K562 (cell line): ENCODE results near the gene PLEKHA1. TPM values are rescaled to one million over a fixed set of nuclear protein-coding genes. Genes with fewer than 3 reads are reported as not detected.

ENCODE experiments used
- ATAC-seq: fragments of 200-7000 bp; cut with Tn5 transposase; 3 replicates; pipeline ENCODE4 v1.9.1; 2020; ENCODE audit warnings: moderate library complexity
- BruUV-seq: library from RNA; stranded (reverse); fragments of 400-500 nt; replicated peaks from 2 replicates; lab custom pipeline; 2021; lab: Mats Ljungman, UMichigan
- CTCF ChIA-PET: fragments of 300-600 bp; formaldehyde crosslinking; extraction: SDS; loops from one replicate; lab custom pipeline; 2021; ENCODE audit warnings: low intra/inter-chr PET ratio; lab: Yijun Ruan, JAX
- POLR2A ChIA-PET: fragments of 300-600, 350-650 bp; sonication (Branson Sonifier 250); formaldehyde crosslinking; extraction: SDS; loops from one replicate; lab custom pipeline; 2021; ENCODE audit warnings: antibody characterized with exemption, inconsistent platforms; lab: Yijun Ruan, JAX
- DNase-seq, 4 experiments: peaks; one replicate each; pipeline versions ENCODE4 v3.0.0 to v3.0.0-alpha.2; 2011 to 2018; ENCODE audit warnings: low spot score in 3 of 4, mixed read lengths in 3 of 4; ENCODE audit errors: extremely low read depth in 1 of 4
- FAIRE-seq: peaks from 2 replicates; lab custom pipeline; 2011; peaks lifted over from hg19 to GRCh38; lab: Jason Lieb, UNC
- H2AFZ ChIP-seq: 2 replicates; pipeline ENCODE4 v1.6.0; 2011; ENCODE audit warnings: low read depth, low read length, control low read depth, inconsistent platforms
- H3K27ac ChIP-seq: fragments of 200-600 bp; 3 replicates; pipeline ENCODE4 v1.8.0; 2011; ENCODE audit warnings: low read depth, mild to moderate bottlenecking, control low read depth, inconsistent platforms, low read length, moderate library complexity, mixed read lengths; ENCODE audit errors: extremely low read depth
- H3K27me3 ChIP-seq, 2 experiments: fragments of 300-600 bp in 1 of 2; 2 replicates in 1 of 2; 3 replicates in 1 of 2; pipeline versions ENCODE4 v1.6.0 to v1.8.0; 2011; ENCODE audit warnings: inconsistent platforms in 2 of 2, low read length in 2 of 2, mild to moderate bottlenecking in 1 of 2, mixed read lengths in 1 of 2, moderate library complexity in 1 of 2; ENCODE audit not compliant: control insufficient read depth in 2 of 2, insufficient read depth in 2 of 2
- H3K36me3 ChIP-seq: fragments of 300-600 bp; 3 replicates; pipeline ENCODE4 v1.8.0; 2011; ENCODE audit warnings: mild to moderate bottlenecking, low read length, inconsistent platforms; ENCODE audit not compliant: control insufficient read depth, insufficient read depth
- H3K4me1 ChIP-seq, 2 experiments: fragments of 200-600 bp in 1 of 2; replicated peaks in 1 of 2; 2 replicates in 1 of 2; 3 replicates in 1 of 2; pipeline versions ENCODE4 v1.5.1 to v1.8.0; 2011; ENCODE audit warnings: inconsistent platforms in 2 of 2, low read length in 2 of 2, mild to moderate bottlenecking in 1 of 2, mixed read lengths in 1 of 2, moderate library complexity in 1 of 2; ENCODE audit not compliant: control insufficient read depth in 2 of 2, insufficient read depth in 2 of 2
- H3K4me2 ChIP-seq: 2 replicates; pipeline ENCODE4 v1.6.1; 2011; ENCODE audit warnings: low read length, control low read depth, inconsistent platforms, mixed read lengths; ENCODE audit not compliant: insufficient read depth
- H3K4me3 ChIP-seq: fragments of 200-600 bp; sonication (generic), shearing (Covaris generic); 2 replicates; pipeline ENCODE4 v1.5.1; 2016; ENCODE audit warnings: control low read depth, inconsistent platforms
- H3K79me2 ChIP-seq: fragments of 200-600 bp; 3 replicates; pipeline ENCODE4 v1.8.0; 2011; ENCODE audit warnings: low read length, inconsistent platforms; ENCODE audit not compliant: control insufficient read depth, insufficient read depth
- H3K9ac ChIP-seq, 2 experiments: 2 replicates each; pipeline versions ENCODE4 v1.6.0 to v1.6.1; 2011; ENCODE audit warnings: low read depth in 2 of 2, low read length in 2 of 2, control low read depth in 1 of 2, inconsistent platforms in 1 of 2, mild to moderate bottlenecking in 1 of 2, mixed read lengths in 1 of 2; ENCODE audit not compliant: insufficient read depth in 1 of 2
- H3K9me1 ChIP-seq: one replicate; pipeline ENCODE4 v1.6.0; 2011; ENCODE audit warnings: inconsistent platforms, mild to moderate bottlenecking, low read length, moderate library complexity; ENCODE audit not compliant: control insufficient read depth, insufficient read depth
- H3K9me3 ChIP-seq: replicated peaks from 2 replicates; pipeline ENCODE4 v1.5.1; 2011; ENCODE audit warnings: low read depth, low read length, inconsistent platforms; ENCODE audit not compliant: control insufficient read depth, insufficient read depth
- H4K20me1 ChIP-seq: replicated peaks from 2 replicates; pipeline ENCODE4 v1.6.1; 2011; ENCODE audit warnings: low read length, inconsistent platforms, mixed read lengths; ENCODE audit not compliant: control insufficient read depth, insufficient read depth
- CBFB ChIP-seq: sonication (generic); formaldehyde crosslinking; IDR thresholded peaks from 2 replicates; pipeline ENCODE4 v1.4.0; 2020; ENCODE audit warnings: mild to moderate bottlenecking, missing genetic modification reagents
- CHD2 ChIP-seq: IDR thresholded peaks from 2 replicates; pipeline ENCODE4 v1.6.1; 2011; ENCODE audit warnings: low read depth, low read length
- HDGF ChIP-seq: fragments of 450-650 bp; IDR thresholded peaks from 2 replicates; pipeline ENCODE4 v1.6.1; 2016
- MEIS2 ChIP-seq: fragments of 450-650 bp; IDR thresholded peaks from 2 replicates; pipeline ENCODE4 v1.6.1; 2014; ENCODE audit warnings: mild to moderate bottlenecking; ENCODE audit not compliant: partially characterized antibody
- TCF7L2 ChIP-seq: fragments of 150-350 bp; IDR thresholded peaks from 2 replicates; pipeline ENCODE4 v1.6.1; 2016; ENCODE audit warnings: low read depth, mild to moderate bottlenecking, low read length, moderate library complexity
- TEAD1 ChIP-seq, 2 experiments: fragments of 450-650 bp in 1 of 2; sonication (generic) in 1 of 2; formaldehyde crosslinking; IDR thresholded peaks; 2 replicates each; pipeline versions ENCODE4 v1.4.0 to v1.8.0; 2020 to 2022; ENCODE audit warnings: mild to moderate bottlenecking in 2 of 2, missing genetic modification reagents in 1 of 2
- ZNF253 ChIP-seq: fragments of 250-450 bp; sonication (Bioruptor Pico); conservative IDR thresholded peaks from 2 replicates; pipeline ENCODE4 v1.6.1; 2021; ENCODE audit warnings: mild to moderate bottlenecking
- ZNF507 ChIP-seq: conservative IDR thresholded peaks from 2 replicates; pipeline ENCODE4 v1.6.1; 2017; ENCODE audit warnings: missing genetic modification characterization, missing compliant biosample characterization
- ZNF75A ChIP-seq: fragments of 450-650 bp; formaldehyde crosslinking; IDR thresholded peaks from 2 replicates; pipeline ENCODE4 v1.4.0; 2020; ENCODE audit warnings: mild to moderate bottlenecking
- ZSCAN29 ChIP-seq: fragments of 450-650 bp; IDR thresholded peaks from 2 replicates; pipeline ENCODE4 v1.6.1; 2017
- WGBS: fragments of 100-300 bp; shearing (Covaris generic); methylation state at CpG from one replicate; pipeline ENCODE4 v1.1.6; 2016; ENCODE audit warnings: low coverage, mixed read lengths; ENCODE audit not compliant: insufficient coverage; ENCODE audit errors: missing lambda C conversion rate; 5-methylcytosine and 5-hydroxymethylcytosine counted together
- in situ Hi-C: fragments of 300-500 bp; cut with MboI; formaldehyde crosslinking; loops from 4 replicates; pipeline ENCODE4 v1.15.0; 2018; ENCODE audit warnings: inconsistent platforms, mixed read lengths
- intact Hi-C: fragments of 100-400 bp; cut with micrococcal nuclease; formaldehyde crosslinking; loops from 2 replicates; pipeline ENCODE4 v1.14.2; 2022
- polyA plus RNA-seq, 8 experiments: library from polyadenylated mRNA; depleted of rRNA in 4 of 8; stranded (reverse) in 5 of 8; unstranded in 3 of 8; fragments of >200 nt; fragmentation: Nextera tagmentation in 2 of 8; fragmentation: Illumina TruSeq in 1 of 8; extraction: Ambion mirVana in 2 of 8; extraction: Trizol in 1 of 8; gene quantifications; 2 replicates each; pipeline versions ENCODE4 v1.2.1 to v1.2.3, GENCODE V29; 2011 to 2014; ENCODE audit warnings: inconsistent platforms in 1 of 8, missing spikeins in 1 of 8
- total RNA-seq, 7 experiments: library from RNA; depleted of rRNA in 6 of 7; stranded (reverse); fragments of >200 nt in 6 of 7; fragmentation: Illumina TruSeq in 2 of 7; extraction: Trizol in 2 of 7; gene quantifications; 2 replicates each; pipeline versions ENCODE4 v1.2.1 to v1.2.3, GENCODE V29; 2011 to 2021; ENCODE audit warnings: low replicate concordance in 1 of 7
- TF ChIP-seq, protein P1 (sequence below): sonication (generic); formaldehyde crosslinking; IDR thresholded peaks from 2 replicates; pipeline ENCODE4 v1.9.0; 2022; ENCODE audit warnings: mild to moderate bottlenecking, missing genetic modification reagents
- TF ChIP-seq, protein P2 (sequence below): IDR thresholded peaks from 3 replicates; pipeline ENCODE4 v1.6.1; 2011; ENCODE audit warnings: borderline replicate concordance, mild to moderate bottlenecking; ENCODE audit not compliant: insufficient read length, insufficient read depth
- TF ChIP-seq, protein P3 (sequence below): fragments of 250-450 bp; sonication (Bioruptor Pico); IDR thresholded peaks from 2 replicates; pipeline ENCODE4 v1.5.0; 2022; ENCODE audit warnings: mild to moderate bottlenecking

The PLEKHA1 gene
- total and polyA plus RNA-seq, 9 of the 15 experiments (the other 6 are each of a cell fraction or from before 2014, with no cell fraction given) = 0.05 to 4.7 (median 1.0) TPM

DNA sequence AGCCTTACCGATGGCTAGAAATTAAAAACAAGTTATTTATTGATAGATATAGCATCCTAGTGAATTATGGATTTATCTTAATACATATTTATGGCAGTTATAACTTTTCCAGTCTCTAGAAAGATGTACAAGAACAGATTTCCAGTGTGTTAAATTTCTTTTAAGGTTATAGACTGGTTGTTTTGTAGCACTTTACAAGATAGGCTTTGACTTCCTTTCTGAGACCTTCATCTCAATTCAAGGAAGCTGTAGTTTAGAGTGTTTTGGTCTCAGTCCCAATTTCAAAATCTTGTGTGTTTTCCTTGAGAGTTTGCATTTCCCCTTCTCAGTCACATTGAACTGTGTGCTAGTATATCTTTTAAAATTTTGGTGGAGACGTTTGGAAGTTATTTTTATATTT lies 30.1 kb downstream of the PLEKHA1 start:
- H3K27me3 ChIP-seq = no peaks in the 10 kb centered on the region
- H3K27ac ChIP-seq = no peak overlapping the region
- ATAC-seq = no peak
- no peaks in the 10 kb centered on the region for H3K36me3 ChIP-seq
- H3K9ac ChIP-seq = no peak overlapping the region
- no peaks in the 10 kb centered on the region for H3K9me3 ChIP-seq
- no peak for FAIRE-seq
- no peaks in the 10 kb centered on the region for H3K9me1 ChIP-seq
- no peak overlapping the region for H3K4me2 ChIP-seq
- H3K79me2 ChIP-seq = no peaks in the 10 kb centered on the region
- H2AFZ ChIP-seq = no peak overlapping the region
- H3K4me3 ChIP-seq = no peak overlapping the region
- intact Hi-C loops (no loop called here), in situ Hi-C loops (no loop called here)
- WGBS = 0% methylated on average over 2 of the region's 2 CpGs
- no TSS peak for BruUV-seq
- DNase-seq = no peak
- H4K20me1 ChIP-seq = no peaks in the 10 kb centered on the region
- no peaks in the 10 kb centered on the region for H3K4me1 ChIP-seq
- CTCF ChIA-PET = no interaction called here
- POLR2A ChIA-PET = no interaction called here
- TF ChIP-seq HDGF (no peak), ZNF75A (CRISPR knock-in tag) (no peak), ZNF253 (CRISPR knock-in tag) (no peak), ZSCAN29 (no peak), CHD2 (no peak), ZNF507 (tag) (no peak), MEIS2 (no peak), TCF7L2 (no peak), CBFB (CRISPR knock-in tag) (no peak), TEAD1 (CRISPR knock-in tag; IDR thresholded peaks at IDR 0.05) (no peak)
- TF ChIP-seq, protein P1, sequence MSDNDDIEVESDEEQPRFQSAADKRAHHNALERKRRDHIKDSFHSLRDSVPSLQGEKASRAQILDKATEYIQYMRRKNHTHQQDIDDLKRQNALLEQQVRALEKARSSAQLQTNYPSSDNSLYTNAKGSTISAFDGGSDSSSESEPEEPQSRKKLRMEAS = no peak
- TF ChIP-seq, protein P2, sequence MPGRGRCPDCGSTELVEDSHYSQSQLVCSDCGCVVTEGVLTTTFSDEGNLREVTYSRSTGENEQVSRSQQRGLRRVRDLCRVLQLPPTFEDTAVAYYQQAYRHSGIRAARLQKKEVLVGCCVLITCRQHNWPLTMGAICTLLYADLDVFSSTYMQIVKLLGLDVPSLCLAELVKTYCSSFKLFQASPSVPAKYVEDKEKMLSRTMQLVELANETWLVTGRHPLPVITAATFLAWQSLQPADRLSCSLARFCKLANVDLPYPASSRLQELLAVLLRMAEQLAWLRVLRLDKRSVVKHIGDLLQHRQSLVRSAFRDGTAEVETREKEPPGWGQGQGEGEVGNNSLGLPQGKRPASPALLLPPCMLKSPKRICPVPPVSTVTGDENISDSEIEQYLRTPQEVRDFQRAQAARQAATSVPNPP = no peak
- TF ChIP-seq, protein P3, sequence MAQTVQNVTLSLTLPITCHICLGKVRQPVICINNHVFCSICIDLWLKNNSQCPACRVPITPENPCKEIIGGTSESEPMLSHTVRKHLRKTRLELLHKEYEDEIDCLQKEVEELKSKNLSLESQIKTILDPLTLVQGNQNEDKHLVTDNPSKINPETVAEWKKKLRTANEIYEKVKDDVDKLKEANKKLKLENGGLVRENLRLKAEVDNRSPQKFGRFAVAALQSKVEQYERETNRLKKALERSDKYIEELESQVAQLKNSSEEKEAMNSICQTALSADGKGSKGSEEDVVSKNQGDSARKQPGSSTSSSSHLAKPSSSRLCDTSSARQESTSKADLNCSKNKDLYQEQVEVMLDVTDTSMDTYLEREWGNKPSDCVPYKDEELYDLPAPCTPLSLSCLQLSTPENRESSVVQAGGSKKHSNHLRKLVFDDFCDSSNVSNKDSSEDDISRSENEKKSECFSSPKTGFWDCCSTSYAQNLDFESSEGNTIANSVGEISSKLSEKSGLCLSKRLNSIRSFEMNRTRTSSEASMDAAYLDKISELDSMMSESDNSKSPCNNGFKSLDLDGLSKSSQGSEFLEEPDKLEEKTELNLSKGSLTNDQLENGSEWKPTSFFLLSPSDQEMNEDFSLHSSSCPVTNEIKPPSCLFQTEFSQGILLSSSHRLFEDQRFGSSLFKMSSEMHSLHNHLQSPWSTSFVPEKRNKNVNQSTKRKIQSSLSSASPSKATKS (CRISPR knock-in tag) = no peak
